ENCODE data around the gene URB2. TPM values are rescaled to one million over a fixed set of nuclear protein-coding genes. Genes with fewer than 3 reads are reported as not detected.

URB2 gene
- total RNA-seq, 1 experiment from 2014 or later: 21.9 TPM

- intact Hi-C loops (cut with micrococcal nuclease; ENCODE audit: unreplicated experiment): loop anchor here (10.0 kb wide), 3 partner anchors 404 to 654 kb away; partner anchors contain the start of gene GALNT2
- peak; percentile 87 for TF ChIP-seq CTCF (IDR thresholded peaks at IDR 0.05)
- TF ChIP-seq REST (IDR thresholded peaks at IDR 0.05; ENCODE audit: insufficient read depth in 1 of 2, low read depth in 2 of 2, low read length in 1 of 2): no peak
- Histone ChIP-seq H3K36me3 (ENCODE audit: control insufficient read depth, insufficient read depth, low read length) (peaks cover 10% of the 10 kb centered on the region), H3K9me3 (ENCODE audit: control insufficient read depth, insufficient read depth, low read depth, low read length) (no peaks in the 10 kb centered on the region), H3K27me3 (ENCODE audit: control insufficient read depth, insufficient read depth, low read length) (no peaks in the 10 kb centered on the region), H3K4me1 (ENCODE audit: control insufficient read depth, insufficient read depth, low read length) (no peaks in the 10 kb centered on the region), H3K27ac (ENCODE audit: low read length) (no peak overlapping the region), H3K4me3 (ENCODE audit: low read depth in 2 of 2, low read length in 2 of 2) (no peak overlapping the region)
- ATAC-seq: peak; percentile 90
- CTCF ChIA-PET: no interaction called here
- POLR2A ChIA-PET: no interaction called here
- peak; percentile 36 for DNase-seq (ENCODE audit: low read depth, low spot score)
- in situ Hi-C loops (cut with HindIII; ENCODE audit: low pct_unique_long_range_greater_than_20kb, low sequenced_read_pairs): no loop called here
- no TSS peak for BruUV-seq (replicated peaks)
Observed at GRCh38 chr1:229661022-229661877, 35.2 kb downstream of the URB2 start.

GRCh38 chr1:229661897-229662296, 35.9 kb downstream of the URB2 start:
- H3K4me1 ChIP-seq (ENCODE audit: control insufficient read depth, insufficient read depth, low read length): no peaks in the 10 kb centered on the region
- ATAC-seq: no peak
- CTCF ChIA-PET: no interaction called here
- in situ Hi-C loops (cut with HindIII; ENCODE audit: low pct_unique_long_range_greater_than_20kb, low sequenced_read_pairs) (no loop called here), intact Hi-C loops (cut with micrococcal nuclease; ENCODE audit: unreplicated experiment) (loop anchor here (10.0 kb wide), 3 partner anchors 403 to 653 kb away; partner anchors contain the start of gene GALNT2)
- H3K36me3 ChIP-seq (ENCODE audit: control insufficient read depth, insufficient read depth, low read length): peaks cover 9% of the 10 kb centered on the region
- TF ChIP-seq TCF7L2 (IDR thresholded peaks at IDR 0.05; ENCODE audit: low read depth, low read length) (no peak), POLR2AphosphoS5 (IDR thresholded peaks at IDR 0.05; ENCODE audit: low read depth, low read length) (no peak), CTCF (IDR thresholded peaks at IDR 0.05) (no peak), REST (IDR thresholded peaks at IDR 0.05; ENCODE audit: insufficient read depth in 1 of 2, low read depth in 2 of 2, low read length in 1 of 2) (no peak), SIN3A (IDR thresholded peaks at IDR 0.05; ENCODE audit: borderline replicate concordance, insufficient read depth, low read depth, low read length) (no peak)
- BruUV-seq (replicated peaks): no TSS peak
- no peaks in the 10 kb centered on the region for H3K9me3 ChIP-seq (ENCODE audit: control insufficient read depth, insufficient read depth, low read depth, low read length)
- no peak overlapping the region for H3K4me3 ChIP-seq (ENCODE audit: low read depth in 2 of 2, low read length in 2 of 2)
- POLR2A ChIA-PET: no interaction called here
- no peaks in the 10 kb centered on the region for H3K27me3 ChIP-seq (ENCODE audit: control insufficient read depth, insufficient read depth, low read length)
- DNase-seq (ENCODE audit: low read depth, low spot score): no peak
- no peak overlapping the region for H3K27ac ChIP-seq (ENCODE audit: low read length)

All from Panc1 (cell line).